ENCODE data around the gene DNAJC7. TPM values are rescaled to one million over a fixed set of nuclear protein-coding genes. Genes with fewer than 3 reads are reported as not detected.

The DNAJC7 gene
- 118 and 132 TPM in 2 replicates for total RNA-seq (2014; rRNA removed; shearing (Covaris generic))

- peak; percentile 88 for DNase-seq (ENCODE audit: low spot score)
These were observed at the start of gene DNAJC7 for GRCh38 chr17:42016941-42017865. Gene DNAJC7, minus strand, starts transcription at chr17:42017439. Its CDS starts 23 bp downstream, at chr17:42017416.

- no peak for DNase-seq (ENCODE audit: low spot score)
These were observed 48.0 kb upstream of the DNAJC7 start for GRCh38 chr17:42065201-42065600.

- DNase-seq (ENCODE audit: low spot score): no peak
These were observed 45.4 kb upstream of the DNAJC7 start for GRCh38 chr17:42062681-42063080.

- DNase-seq (ENCODE audit: low spot score): no peak
These were observed 44.6 kb upstream of the DNAJC7 start for GRCh38 chr17:42061646-42062487.

GRCh38 chr17:42060231-42060630, 43.0 kb upstream of the DNAJC7 start:
- no peak for DNase-seq (ENCODE audit: low spot score)

- no peak for DNase-seq (ENCODE audit: low spot score)
These were observed 42.6 kb upstream of the DNAJC7 start for GRCh38 chr17:42059815-42060214.

- no peak for DNase-seq (ENCODE audit: low spot score)
These were observed 40.8 kb upstream of the DNAJC7 start for GRCh38 chr17:42058063-42058462.

GRCh38 chr17:42056635-42057034, 39.4 kb upstream of the DNAJC7 start:
- no peak for DNase-seq (ENCODE audit: low spot score)

GRCh38 chr17:42055496-42055895, 38.3 kb upstream of the DNAJC7 start:
- peak; percentile 46 for DNase-seq (ENCODE audit: low spot score)

GRCh38 chr17:42055027-42055426, 37.8 kb upstream of the DNAJC7 start:
- DNase-seq (ENCODE audit: low spot score): no peak

GRCh38 chr17:42053731-42054500, 36.7 kb upstream of the DNAJC7 start:
- no peak for DNase-seq (ENCODE audit: low spot score)

GRCh38 chr17:42052346-42052877, 35.2 kb upstream of the DNAJC7 start:
- DNase-seq (ENCODE audit: low spot score): no peak

- no peak for DNase-seq (ENCODE audit: low spot score)
These were observed 34.4 kb upstream of the DNAJC7 start for GRCh38 chr17:42051645-42052044.

GRCh38 chr17:42051013-42051400, 33.8 kb upstream of the DNAJC7 start:
- DNase-seq (ENCODE audit: low spot score): no peak

- no peak for DNase-seq (ENCODE audit: low spot score)
These were observed 33.3 kb upstream of the DNAJC7 start, which contains the start of gene C17orf113 for GRCh38 chr17:42050393-42051012. Gene C17orf113, minus strand, starts transcription at chr17:42050601. Its CDS starts 7,225 bp downstream, at chr17:42043376.

- DNase-seq (ENCODE audit: low spot score): no peak
These were observed 32.7 kb upstream of the DNAJC7 start for GRCh38 chr17:42049834-42050392.

- no peak for DNase-seq (ENCODE audit: low spot score)
These were observed 30.1 kb upstream of the DNAJC7 start for GRCh38 chr17:42047343-42047742.

GRCh38 chr17:42045719-42046118, 28.5 kb upstream of the DNAJC7 start:
- no peak for DNase-seq (ENCODE audit: low spot score)

- no peak for DNase-seq (ENCODE audit: low spot score)
These were observed 25.5 kb upstream of the DNAJC7 start for GRCh38 chr17:42042598-42043319.

- DNase-seq (ENCODE audit: low spot score): no peak
These were observed 24.4 kb upstream of the DNAJC7 start for GRCh38 chr17:42041619-42042018.

All from A172 (cell line).